Progenitor cell of endocrine pancreas (in vitro differentiated cells): ENCODE measurements around the gene TOR1B. TPM values are rescaled to one million over a fixed set of nuclear protein-coding genes. Genes with fewer than 3 reads are reported as not detected.

Experiments used
- DNase-seq: peaks from one replicate; pipeline ENCODE4 v3.0.0; 2021; ENCODE audit warnings: low spot score; ENCODE audit not compliant: unreplicated experiment
- H3K27ac Mint-ChIP-seq: 2 replicates; pipeline ENCODE4 v1.8.0; 2021; ENCODE audit warnings: mild to moderate bottlenecking, moderate library complexity, mixed read lengths
- H3K27me3 Mint-ChIP-seq: 2 replicates; pipeline ENCODE4 v1.8.0; 2021; ENCODE audit warnings: mixed read lengths
- H3K36me3 Mint-ChIP-seq: 2 replicates; pipeline ENCODE4 v1.8.0; 2022; ENCODE audit warnings: mixed read lengths; ENCODE audit not compliant: insufficient read depth
- H3K4me1 Mint-ChIP-seq: 2 replicates; pipeline ENCODE4 v1.8.0; 2021; ENCODE audit warnings: low read depth, mixed read lengths
- H3K4me3 Mint-ChIP-seq: 2 replicates; pipeline ENCODE4 v1.8.0; 2021; ENCODE audit warnings: low read depth, mild to moderate bottlenecking, moderate library complexity, mixed read lengths
- H3K9me3 Mint-ChIP-seq: 2 replicates; pipeline ENCODE4 v1.8.0; 2021; ENCODE audit warnings: low read depth, mixed read lengths
- total RNA-seq: library from RNA; stranded (reverse); gene quantifications from 2 replicates; pipeline ENCODE4 v1.2.1, GENCODE V29; 2021
- TF ChIP-seq, protein P1 (sequence below): fragments of 200-600 bp; sonication (generic); IDR thresholded peaks from one replicate; pipeline ENCODE4 v1.5.0; 2021; ENCODE audit warnings: antibody characterized with exemption, mild to moderate bottlenecking; ENCODE audit not compliant: unreplicated experiment

TOR1B gene
- total RNA-seq, 1 donor from 2014 or later, result 19.8 TPM

DNA sequence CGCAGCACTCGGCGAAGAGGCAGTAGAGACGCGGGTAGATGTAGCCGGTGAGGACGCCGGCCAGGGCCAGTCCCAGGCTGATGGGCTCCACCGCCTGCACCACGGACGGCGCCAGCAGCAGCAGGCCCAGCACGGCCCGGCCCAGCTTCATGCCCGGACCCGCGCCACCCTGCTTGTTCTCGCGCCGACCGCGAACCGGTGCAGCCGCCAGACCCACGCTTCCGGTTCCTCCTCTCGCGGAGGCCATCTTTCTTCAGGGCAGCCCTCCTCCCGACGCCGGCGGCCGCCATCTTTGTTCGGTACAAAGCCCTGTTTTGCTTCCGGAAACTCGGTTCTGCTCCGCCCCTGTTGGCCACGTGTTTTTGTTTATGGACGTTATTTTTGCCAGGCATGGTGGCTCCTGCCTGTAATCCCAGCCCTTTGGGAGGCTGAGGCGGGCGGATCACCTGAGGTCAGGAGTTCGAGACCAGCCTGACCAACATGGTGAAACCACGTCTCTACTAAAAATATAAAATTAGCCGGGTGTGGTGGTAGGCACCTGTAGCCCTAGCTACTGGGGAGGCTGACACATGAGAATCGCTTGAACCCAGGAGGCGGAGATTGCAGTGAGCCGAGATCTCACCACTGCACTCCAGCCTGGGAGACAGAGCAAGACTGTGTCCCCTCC, 21.1 kb downstream of the TOR1B start, which contains the start of gene TOR1A:
Gene TOR1A (minus strand): TSS at position 202 of the 667 bp plus-strand sequence. CDS start 51 bp downstream, at position 151.
- Mint-ChIP-seq H3K27me3 (no peaks in the 10 kb centered on the region), H3K36me3 (peaks cover 6% of the 10 kb centered on the region), H3K9me3 (no peaks in the 10 kb centered on the region), H3K4me3 (peak within 1 kb of the TSS; percentile 81), H3K27ac (peak within 1 kb of the TSS; percentile 91), H3K4me1 (peaks cover 7% of the 10 kb centered on the region)
- peak; percentile 80 for DNase-seq
- TF ChIP-seq, protein P1, sequence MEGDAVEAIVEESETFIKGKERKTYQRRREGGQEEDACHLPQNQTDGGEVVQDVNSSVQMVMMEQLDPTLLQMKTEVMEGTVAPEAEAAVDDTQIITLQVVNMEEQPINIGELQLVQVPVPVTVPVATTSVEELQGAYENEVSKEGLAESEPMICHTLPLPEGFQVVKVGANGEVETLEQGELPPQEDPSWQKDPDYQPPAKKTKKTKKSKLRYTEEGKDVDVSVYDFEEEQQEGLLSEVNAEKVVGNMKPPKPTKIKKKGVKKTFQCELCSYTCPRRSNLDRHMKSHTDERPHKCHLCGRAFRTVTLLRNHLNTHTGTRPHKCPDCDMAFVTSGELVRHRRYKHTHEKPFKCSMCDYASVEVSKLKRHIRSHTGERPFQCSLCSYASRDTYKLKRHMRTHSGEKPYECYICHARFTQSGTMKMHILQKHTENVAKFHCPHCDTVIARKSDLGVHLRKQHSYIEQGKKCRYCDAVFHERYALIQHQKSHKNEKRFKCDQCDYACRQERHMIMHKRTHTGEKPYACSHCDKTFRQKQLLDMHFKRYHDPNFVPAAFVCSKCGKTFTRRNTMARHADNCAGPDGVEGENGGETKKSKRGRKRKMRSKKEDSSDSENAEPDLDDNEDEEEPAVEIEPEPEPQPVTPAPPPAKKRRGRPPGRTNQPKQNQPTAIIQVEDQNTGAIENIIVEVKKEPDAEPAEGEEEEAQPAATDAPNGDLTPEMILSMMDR, result no peak

DNA sequence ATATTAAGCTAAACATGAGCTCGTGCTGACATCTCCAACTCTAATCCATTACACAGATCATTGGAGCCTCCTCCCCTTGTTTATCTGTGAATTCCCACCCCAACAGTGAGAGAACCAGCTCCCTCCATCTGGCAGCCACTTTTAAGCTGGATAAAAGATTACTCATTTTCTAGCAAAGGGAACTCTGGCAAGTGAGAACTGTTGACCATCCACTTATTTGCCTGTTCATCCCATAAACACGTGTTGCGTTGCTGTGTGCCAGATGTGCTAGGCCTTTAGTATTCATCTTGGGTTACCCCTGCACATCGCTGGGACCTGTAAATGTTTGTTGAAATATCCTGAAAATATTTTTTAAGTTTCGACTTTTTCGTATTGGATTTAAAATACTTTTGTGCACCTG, 23.4 kb downstream of the TOR1B start:
- DNase-seq, result no peak
- Mint-ChIP-seq H3K27me3 (no peaks in the 10 kb centered on the region), H3K27ac (no peak overlapping the region), H3K9me3 (no peaks in the 10 kb centered on the region), H3K4me1 (peaks cover 7% of the 10 kb centered on the region), H3K36me3 (peaks cover 12% of the 10 kb centered on the region), H3K4me3 (no peak overlapping the region)
- TF ChIP-seq, protein P1, result no peak

DNA sequence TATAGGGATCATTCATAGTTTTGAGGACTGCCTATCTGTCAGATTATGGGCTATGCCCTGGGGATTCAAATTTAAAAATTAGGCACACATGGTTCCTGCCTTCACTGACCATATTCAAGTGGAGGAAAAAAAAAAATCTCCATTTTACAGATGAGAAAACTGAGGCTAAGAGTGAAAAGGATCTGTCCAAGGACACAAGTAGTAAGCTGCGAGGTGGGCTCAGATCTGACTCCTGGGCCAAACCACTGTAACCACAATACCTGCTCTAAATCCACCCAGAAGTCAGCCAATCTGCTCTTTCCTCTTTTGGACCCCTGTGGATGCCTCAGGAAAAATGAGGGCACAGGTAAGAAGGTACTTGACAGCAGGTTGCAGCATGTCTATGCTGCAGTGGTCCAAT, 23.8 kb downstream of the TOR1B start:
- Mint-ChIP-seq H3K4me3 (no peak overlapping the region), H3K27ac (no peak overlapping the region), H3K36me3 (peaks cover 13% of the 10 kb centered on the region), H3K9me3 (no peaks in the 10 kb centered on the region), H3K4me1 (peaks cover 7% of the 10 kb centered on the region), H3K27me3 (no peaks in the 10 kb centered on the region)
- DNase-seq, result no peak
- TF ChIP-seq, protein P1, result no peak

DNA sequence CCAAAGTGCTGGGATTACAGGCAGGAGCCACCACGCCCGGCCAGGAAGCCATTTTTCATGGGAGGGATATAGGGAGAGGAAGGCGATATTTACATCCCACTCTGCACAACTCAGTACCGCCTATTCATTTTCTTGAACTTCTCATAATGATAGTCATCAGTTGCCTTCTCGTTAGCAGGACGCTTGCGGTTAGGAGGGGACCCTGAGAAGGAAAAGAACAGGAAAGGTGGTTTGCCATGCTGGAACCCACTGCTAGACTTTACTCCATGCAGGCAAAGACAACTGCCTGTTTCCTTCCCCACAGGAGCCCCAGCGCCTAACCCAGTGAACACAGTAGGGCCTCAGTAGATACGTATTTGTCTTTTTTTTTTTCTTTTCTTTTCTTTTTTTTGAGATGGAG, 25.1 kb downstream of the TOR1B start:
- TF ChIP-seq, protein P1, result no peak
- H3K36me3 Mint-ChIP-seq, result peaks cover 10% of the 10 kb centered on the region
- no peaks in the 10 kb centered on the region for H3K9me3 Mint-ChIP-seq
- H3K4me3 Mint-ChIP-seq, result no peak overlapping the region
- no peak overlapping the region for H3K27ac Mint-ChIP-seq
- H3K4me1 Mint-ChIP-seq, result peaks cover 1% of the 10 kb centered on the region
- H3K27me3 Mint-ChIP-seq, result no peaks in the 10 kb centered on the region
- DNase-seq, result no peak

DNA sequence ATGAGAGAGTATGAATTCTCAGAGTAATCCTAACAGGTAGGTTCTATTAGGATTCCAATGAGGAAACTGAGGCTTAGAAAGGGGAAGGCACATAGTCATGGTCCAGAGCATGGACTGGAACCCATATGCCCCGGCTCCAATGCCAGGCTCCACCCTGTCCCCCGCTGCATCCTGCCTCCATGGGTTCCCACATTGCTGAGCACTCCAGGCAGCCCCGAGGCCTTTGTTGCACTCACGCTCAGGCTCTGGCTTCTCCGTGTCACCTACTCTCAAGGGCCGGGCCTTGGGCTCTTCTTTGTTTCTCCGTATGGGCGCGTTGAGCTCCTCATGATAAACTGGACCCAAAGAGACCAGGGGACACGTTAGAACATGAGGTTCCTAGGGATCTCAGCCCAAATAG, 26.0 kb downstream of the TOR1B start:
- DNase-seq, result no peak
- TF ChIP-seq, protein P1, result no peak
- Mint-ChIP-seq H3K27me3 (no peaks in the 10 kb centered on the region), H3K36me3 (peaks cover 10% of the 10 kb centered on the region), H3K27ac (no peak overlapping the region), H3K9me3 (no peaks in the 10 kb centered on the region), H3K4me3 (no peak overlapping the region), H3K4me1 (peaks cover 1% of the 10 kb centered on the region)
